Measurements from ENCODE around the gene WBP2NL. TPM values are rescaled to one million over a fixed set of nuclear protein-coding genes. Genes with fewer than 3 reads are reported as not detected.

The WBP2NL gene
- polyA plus RNA-seq, 1 experiment: 0.21 TPM

GRCh38 chr22:42060489-42060888 lies 61.9 kb downstream of the WBP2NL start:
- CTCF ChIA-PET: no interaction called here

GRCh38 chr22:42061041-42061440 lies 62.5 kb downstream of the WBP2NL start:
- TF ChIP-seq, protein P1, sequence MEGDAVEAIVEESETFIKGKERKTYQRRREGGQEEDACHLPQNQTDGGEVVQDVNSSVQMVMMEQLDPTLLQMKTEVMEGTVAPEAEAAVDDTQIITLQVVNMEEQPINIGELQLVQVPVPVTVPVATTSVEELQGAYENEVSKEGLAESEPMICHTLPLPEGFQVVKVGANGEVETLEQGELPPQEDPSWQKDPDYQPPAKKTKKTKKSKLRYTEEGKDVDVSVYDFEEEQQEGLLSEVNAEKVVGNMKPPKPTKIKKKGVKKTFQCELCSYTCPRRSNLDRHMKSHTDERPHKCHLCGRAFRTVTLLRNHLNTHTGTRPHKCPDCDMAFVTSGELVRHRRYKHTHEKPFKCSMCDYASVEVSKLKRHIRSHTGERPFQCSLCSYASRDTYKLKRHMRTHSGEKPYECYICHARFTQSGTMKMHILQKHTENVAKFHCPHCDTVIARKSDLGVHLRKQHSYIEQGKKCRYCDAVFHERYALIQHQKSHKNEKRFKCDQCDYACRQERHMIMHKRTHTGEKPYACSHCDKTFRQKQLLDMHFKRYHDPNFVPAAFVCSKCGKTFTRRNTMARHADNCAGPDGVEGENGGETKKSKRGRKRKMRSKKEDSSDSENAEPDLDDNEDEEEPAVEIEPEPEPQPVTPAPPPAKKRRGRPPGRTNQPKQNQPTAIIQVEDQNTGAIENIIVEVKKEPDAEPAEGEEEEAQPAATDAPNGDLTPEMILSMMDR (IDR thresholded peaks at IDR 0.05; ENCODE audit: low read depth, low read length): no peak
- no peak for DNase-seq (ENCODE audit: low read depth, low spot score)
- POLR2A ChIA-PET: no interaction called here
- Histone ChIP-seq H3K27me3 (ENCODE audit: control insufficient read depth, insufficient read depth, low read length) (no peaks in the 10 kb centered on the region), H3K4me3 (ENCODE audit: low read depth, low read length) (no peak overlapping the region), H3K27ac (ENCODE audit: low read depth, low read length) (no peak overlapping the region), H3K9me3 (ENCODE audit: control insufficient read depth, insufficient read depth, low read length) (no peaks in the 10 kb centered on the region)
- CTCF ChIA-PET: no interaction called here

More at GRCh38 chr22:42060489-42060888, 61.9 kb downstream of the WBP2NL start:
- Histone ChIP-seq H3K27ac (ENCODE audit: low read depth, low read length) (no peak overlapping the region), H3K27me3 (ENCODE audit: control insufficient read depth, insufficient read depth, low read length) (no peaks in the 10 kb centered on the region), H3K4me3 (ENCODE audit: low read depth, low read length) (no peak overlapping the region), H3K9me3 (ENCODE audit: control insufficient read depth, insufficient read depth, low read length) (no peaks in the 10 kb centered on the region)
- POLR2A ChIA-PET: no interaction called here
- DNase-seq (ENCODE audit: low read depth, low spot score): no peak
- TF ChIP-seq, protein P1 (IDR thresholded peaks at IDR 0.05; ENCODE audit: low read depth, low read length): no peak

- TF ChIP-seq, protein P1 (IDR thresholded peaks at IDR 0.05; ENCODE audit: low read depth, low read length): no peak
- Histone ChIP-seq H3K27ac (ENCODE audit: low read depth, low read length) (no peak overlapping the region), H3K4me3 (ENCODE audit: low read depth, low read length) (no peak overlapping the region), H3K9me3 (ENCODE audit: control insufficient read depth, insufficient read depth, low read length) (no peaks in the 10 kb centered on the region), H3K27me3 (ENCODE audit: control insufficient read depth, insufficient read depth, low read length) (no peaks in the 10 kb centered on the region)
- DNase-seq (ENCODE audit: low read depth, low spot score): no peak
- ChIA-PET CTCF (no interaction called here), POLR2A (no interaction called here)
Observed at GRCh38 chr22:42062506-42063170, 64.0 kb downstream of the WBP2NL start.

GRCh38 chr22:42064629-42065028 lies 66.0 kb downstream of the WBP2NL start:
- Histone ChIP-seq H3K27ac (ENCODE audit: low read depth, low read length) (no peak overlapping the region), H3K9me3 (ENCODE audit: control insufficient read depth, insufficient read depth, low read length) (no peaks in the 10 kb centered on the region), H3K27me3 (ENCODE audit: control insufficient read depth, insufficient read depth, low read length) (no peaks in the 10 kb centered on the region), H3K4me3 (ENCODE audit: low read depth, low read length) (no peak overlapping the region)
- ChIA-PET CTCF (interaction anchor here (1.0 kb wide), 1 partner anchor 124 kb away, joined by 4 read pairs; no protein-coding TSS in a partner anchor), POLR2A (no interaction called here)
- TF ChIP-seq, protein P1 (IDR thresholded peaks at IDR 0.05; ENCODE audit: low read depth, low read length): no peak
- no peak for DNase-seq (ENCODE audit: low read depth, low spot score)

DNA sequence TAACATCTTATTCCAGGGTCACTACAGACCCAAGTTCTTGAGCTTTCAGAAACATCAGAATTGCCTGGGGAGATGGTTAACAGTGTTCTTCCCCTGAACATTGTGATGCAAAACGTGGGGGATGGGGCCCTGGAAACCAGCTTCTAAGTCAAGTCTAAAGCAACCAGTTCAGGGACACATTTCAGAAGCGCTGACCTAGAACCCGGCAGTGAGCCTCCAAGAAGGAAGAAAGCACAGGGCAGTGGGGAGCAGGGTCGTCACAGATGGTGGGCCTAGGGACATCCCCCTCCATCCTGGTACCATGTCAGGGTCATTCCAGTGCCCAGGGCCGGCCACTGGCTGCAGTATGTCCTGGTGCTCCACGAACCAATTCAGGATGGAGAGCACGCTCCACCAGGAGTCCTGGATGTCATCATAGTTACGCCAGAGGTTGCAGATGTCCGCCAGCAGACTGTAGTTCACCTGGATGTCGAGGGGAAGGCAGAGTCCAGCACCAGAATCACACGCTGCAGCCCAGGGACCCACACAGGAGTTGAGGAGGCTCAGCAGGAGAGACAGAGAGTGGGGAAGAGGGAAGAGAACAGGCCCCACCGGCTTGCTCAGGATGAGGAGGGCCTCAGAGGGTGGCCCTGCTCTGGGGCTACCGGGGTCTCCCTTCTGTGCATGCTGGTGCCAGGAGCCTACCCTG lies 67.0 kb downstream of the WBP2NL start:
- no peak for DNase-seq (ENCODE audit: low read depth, low spot score)
- ChIA-PET CTCF (no interaction called here), POLR2A (no interaction called here)
- TF ChIP-seq, protein P1 (IDR thresholded peaks at IDR 0.05; ENCODE audit: low read depth, low read length): no peak
- Histone ChIP-seq H3K27me3 (ENCODE audit: control insufficient read depth, insufficient read depth, low read length) (no peaks in the 10 kb centered on the region), H3K9me3 (ENCODE audit: control insufficient read depth, insufficient read depth, low read length) (no peaks in the 10 kb centered on the region), H3K27ac (ENCODE audit: low read depth, low read length) (no peak overlapping the region), H3K4me3 (ENCODE audit: low read depth, low read length) (no peak overlapping the region)

Measured in AG04450 (cell line).